ENCODE measurements around the gene SLC9A9. TPM values are rescaled to one million over a fixed set of nuclear protein-coding genes. Genes with fewer than 3 reads are reported as not detected.

Gene SLC9A9
- total and polyA plus RNA-seq, 10 of the 15 experiments (the other 5 are each of a cell fraction or from before 2014, with no cell fraction given), result 3.5 to 14.2 (median 9.3) TPM

GRCh38 chr3:143538061-143538460 is 310.2 kb downstream of the SLC9A9 start:
- intact Hi-C loops (cut with micrococcal nuclease; ENCODE audit: unreplicated experiment), result loop anchor here (5.0 to 10.0 kb wide), 3 partner anchors 111 to 413 kb away; no protein-coding TSS in a partner anchor
- CTCF ChIA-PET, result no interaction called here
- H3K36me3 ChIP-seq (ENCODE audit: control insufficient read depth in 2 of 2, insufficient read depth in 2 of 2, low read length in 1 of 2), result no peaks in the 10 kb centered on the region
- H3K9me3 ChIP-seq (replicated peaks; ENCODE audit: control insufficient read depth, insufficient read depth, low read length), result no peaks in the 10 kb centered on the region
- no peak overlapping the region for H3K4me3 ChIP-seq
- no TSS peak for BruUV-seq (replicated peaks)
- DNase-seq (ENCODE audit: low read depth, low spot score) (no peak), FAIRE-seq (no peak), ATAC-seq (no peak)
- no peak for TF ChIP-seq TCF12 (IDR thresholded peaks at IDR 0.05; ENCODE audit: low read depth, low read length)
- TF ChIP-seq ZNF24 (IDR thresholded peaks at IDR 0.05), result no peak
- no peak for TF ChIP-seq ZBTB4 (CRISPR knock-in tag; IDR thresholded peaks at IDR 0.05)
- TF ChIP-seq SUZ12 (IDR thresholded peaks at IDR 0.05; ENCODE audit: unreplicated experiment), result no peak
- no peak for TF ChIP-seq TAF1 (IDR thresholded peaks at IDR 0.05; ENCODE audit: borderline replicate concordance, low read depth, low read length)
- TF ChIP-seq FOS (IDR thresholded peaks at IDR 0.05; ENCODE audit: borderline replicate concordance, extremely low read depth, insufficient read length), result no peak
- no peak for TF ChIP-seq MEF2B (IDR thresholded peaks at IDR 0.05; ENCODE audit: partially characterized antibody, poor library complexity, severe bottlenecking)
- no peak for TF ChIP-seq IKZF1 (conservative IDR thresholded peaks at IDR 0.05)
- no peak for TF ChIP-seq MXI1 (IDR thresholded peaks at IDR 0.05; ENCODE audit: low read depth, low read length)
- no peak for TF ChIP-seq CBX5 (IDR thresholded peaks at IDR 0.05; ENCODE audit: low read depth)
- POLR2A ChIA-PET, result no interaction called here
- no peaks in the 10 kb centered on the region for H3K79me2 ChIP-seq (ENCODE audit: control insufficient read depth, insufficient read depth, low read length)
- H3K9ac ChIP-seq (ENCODE audit: control insufficient read depth, insufficient read depth, low read length), result no peak overlapping the region
- WGBS (ENCODE audit: insufficient coverage, insufficient replicate concordance, low lambda C conversion rate, missing lambda C conversion rate), result 32% methylated on average over 1 of the region's 1 CpG
- H3K4me2 ChIP-seq (ENCODE audit: control insufficient read depth, insufficient read depth), result no peak overlapping the region
- no peaks in the 10 kb centered on the region for H4K20me1 ChIP-seq (ENCODE audit: control insufficient read depth, insufficient read depth)
- no peaks in the 10 kb centered on the region for H3K27me3 ChIP-seq (replicated peaks in 1 of 2; ENCODE audit: control insufficient read depth in 2 of 2, insufficient read depth in 2 of 2, low read length in 1 of 2)
- peaks cover 29% of the 10 kb centered on the region for H3K4me1 ChIP-seq (ENCODE audit: control insufficient read depth, insufficient read depth, low read length)
- no peak overlapping the region for H3K27ac ChIP-seq (ENCODE audit: control insufficient read depth, insufficient read depth)
- H2AFZ ChIP-seq (ENCODE audit: control insufficient read depth, low read depth, low read length), result no peak overlapping the region
- SMC1A ChIA-PET (ENCODE audit: uncharacterized antibody, unreplicated experiment), result interaction anchor here (1.1 kb wide), 1 partner anchor 24 kb away, joined by 3 read pairs; no protein-coding TSS in a partner anchor
- RAD21 ChIA-PET (ENCODE audit: unreplicated experiment), result no interaction called here
- in situ Hi-C loops (cut with MboI), result no loop called here
